GM21447 (cell line): ENCODE data around the gene ACHE.
"Not testable (repeated sequence)": the region's sequence is repeated elsewhere in the genome, so short reads cannot be mapped to it uniquely, and the experiment has no call there.

Source experiments
- ATAC-seq: cut with Tn5 transposase; IDR thresholded peaks from one replicate; pipeline ENCODE4 v1.9.1; 2021; ENCODE audit not compliant: unreplicated experiment

The ACHE gene

DNA sequence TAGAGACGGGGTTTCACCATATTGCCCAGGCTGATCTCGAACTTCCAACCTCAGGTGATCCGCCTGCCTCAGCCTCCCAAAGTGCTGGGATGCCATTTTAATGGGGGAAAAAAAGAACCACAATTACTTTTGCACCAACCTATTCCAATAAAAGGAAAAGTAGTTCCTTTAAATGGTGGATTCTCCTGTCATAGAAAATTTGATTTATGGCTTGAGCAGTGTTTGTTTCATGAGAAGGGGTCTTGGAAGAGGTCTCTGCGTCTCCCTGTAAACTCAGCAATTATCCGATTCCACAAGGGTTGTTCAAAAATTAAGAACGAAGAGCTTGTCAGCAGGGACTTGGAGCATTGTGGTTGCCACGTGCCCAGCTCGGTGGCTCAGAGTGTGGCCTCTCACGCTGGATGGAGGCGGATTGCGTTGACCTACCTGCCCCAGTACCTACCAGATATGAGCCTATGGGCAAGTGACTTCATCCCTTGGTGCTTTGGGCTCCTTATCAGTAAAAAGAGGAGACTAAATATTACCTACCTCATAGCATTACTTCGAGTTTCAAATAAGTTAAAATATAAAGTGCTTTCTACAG, 31.3 kb downstream of the ACHE start:
- ATAC-seq, result no peak

DNA sequence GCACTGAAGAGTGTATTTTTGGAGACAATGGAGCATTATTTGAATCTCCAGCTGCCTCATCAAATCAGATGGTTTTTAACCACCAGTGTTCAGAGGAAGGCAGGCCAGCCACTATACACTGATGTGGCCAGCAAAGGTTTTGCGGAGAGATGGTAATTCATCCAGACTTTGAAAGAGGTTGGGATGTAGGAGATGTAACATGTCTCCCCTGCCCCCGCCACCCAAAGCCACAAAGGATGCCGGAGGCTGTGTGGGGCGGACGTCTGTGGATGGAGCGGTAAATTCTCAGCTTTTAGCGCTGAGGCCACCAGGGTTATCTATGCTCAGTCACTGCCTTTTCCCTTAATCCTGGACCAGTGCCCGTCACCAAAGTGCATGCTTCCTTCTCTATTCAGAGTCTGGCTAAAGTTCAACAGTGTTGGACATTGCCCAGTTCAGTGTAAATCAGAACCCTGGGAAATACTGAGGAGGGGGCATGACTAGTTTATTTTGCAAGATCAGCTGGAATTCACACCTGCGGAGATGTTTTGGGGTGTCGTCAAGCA, 32.2 kb downstream of the ACHE start:
- no peak for ATAC-seq

GRCh38 chr7:100861616-100861985, 34.1 kb downstream of the ACHE start:
- no peak for ATAC-seq

- ATAC-seq, result no peak
These were observed 34.7 kb downstream of the ACHE start for GRCh38 chr7:100860702-100861615.

DNA sequence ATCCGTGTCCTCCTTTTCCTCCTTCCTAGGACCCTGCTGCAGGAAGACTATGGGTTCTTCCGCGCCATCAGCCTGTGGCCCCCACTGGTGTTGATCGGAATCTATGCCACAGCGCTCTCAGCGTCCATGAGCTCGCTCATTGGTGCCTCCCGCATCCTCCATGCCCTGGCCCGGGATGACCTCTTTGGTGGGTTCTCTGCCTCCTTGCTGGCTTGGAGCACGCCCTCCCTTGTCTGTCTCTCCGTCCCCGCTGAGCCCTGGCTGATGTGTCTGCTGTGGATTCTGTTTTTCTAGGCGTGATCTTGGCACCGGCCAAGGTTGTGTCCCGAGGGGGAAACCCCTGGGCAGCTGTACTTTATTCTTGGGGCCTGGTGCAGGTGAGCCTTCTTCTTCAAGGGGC, 35.8 kb downstream of the ACHE start:
- no peak for ATAC-seq

- ATAC-seq, result no peak
These were observed 38.8 kb downstream of the ACHE start for GRCh38 chr7:100856871-100857282.

DNA sequence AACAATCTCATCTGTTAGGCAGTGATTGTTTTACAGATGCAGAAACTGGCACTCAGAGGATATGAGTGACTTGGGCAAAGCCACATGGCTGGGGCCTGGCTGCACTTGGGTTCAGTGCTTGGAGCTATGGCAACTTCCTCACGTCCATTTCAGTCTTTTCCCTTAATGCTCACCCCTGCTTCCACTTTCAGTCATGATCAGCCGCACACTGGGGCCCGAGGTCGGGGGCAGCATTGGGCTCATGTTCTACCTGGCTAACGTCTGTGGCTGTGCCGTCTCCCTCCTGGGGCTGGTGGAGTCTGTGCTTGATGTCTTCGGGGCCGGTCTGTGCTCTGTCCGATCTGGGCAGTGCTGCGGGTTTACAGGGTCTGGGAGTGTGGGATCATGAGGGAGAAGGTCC, 40.2 kb downstream of the ACHE start:
- ATAC-seq, result no peak

DNA sequence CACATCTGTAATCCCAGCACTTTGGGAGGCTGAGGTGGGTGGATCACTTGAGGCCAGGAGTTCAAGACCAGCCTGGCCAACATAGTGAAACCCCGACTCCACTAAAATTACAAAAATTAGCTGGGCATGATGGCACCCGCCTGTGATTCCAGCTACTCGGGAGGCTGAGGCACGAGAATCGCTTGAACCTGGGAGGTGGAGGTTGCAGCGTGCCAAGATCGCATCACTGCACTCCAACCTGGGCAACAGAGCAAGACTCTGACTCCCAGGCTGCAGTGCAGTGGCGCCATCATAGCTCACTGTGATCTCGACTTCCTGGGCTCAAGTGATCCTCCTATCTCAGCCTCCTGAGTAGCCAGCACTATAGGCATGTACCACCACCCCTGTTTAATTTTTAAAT, 40.8 kb downstream of the ACHE start:
- not testable (repeated sequence) for ATAC-seq

DNA sequence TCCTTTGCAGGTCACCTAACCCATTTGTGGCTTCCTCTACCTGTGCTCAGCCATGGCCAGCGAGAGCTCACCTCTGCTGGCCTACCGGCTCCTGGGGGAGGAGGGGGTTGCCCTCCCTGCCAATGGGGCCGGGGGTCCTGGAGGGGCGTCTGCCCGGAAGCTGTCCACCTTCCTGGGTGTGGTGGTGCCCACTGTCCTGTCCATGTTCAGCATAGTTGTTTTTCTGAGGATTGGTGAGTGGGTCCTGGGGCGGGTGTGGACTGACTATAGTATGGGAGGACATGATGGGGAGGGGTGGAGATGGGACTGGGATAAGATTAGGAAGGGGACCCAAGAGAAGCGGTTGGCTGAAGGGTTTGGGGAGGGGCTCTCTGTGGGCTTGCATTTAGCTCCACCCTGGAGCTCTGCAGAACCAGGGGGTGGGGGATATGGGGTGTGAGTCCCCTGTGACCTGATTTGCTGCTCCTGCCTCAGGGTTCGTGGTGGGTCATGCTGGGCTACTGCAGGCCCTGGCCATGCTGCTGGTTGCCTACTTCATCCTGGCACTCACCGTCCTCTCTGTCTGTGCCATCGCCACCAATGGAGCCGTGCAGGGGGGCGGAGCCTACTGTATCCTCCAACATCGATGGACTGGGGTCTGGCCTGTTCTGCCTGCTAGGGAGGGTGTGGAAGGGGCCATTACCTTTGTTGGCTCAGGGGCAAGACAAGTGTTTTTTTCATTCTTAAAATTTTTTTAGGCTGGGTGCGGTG, 41.4 kb downstream of the ACHE start:
- ATAC-seq, result no peak

DNA sequence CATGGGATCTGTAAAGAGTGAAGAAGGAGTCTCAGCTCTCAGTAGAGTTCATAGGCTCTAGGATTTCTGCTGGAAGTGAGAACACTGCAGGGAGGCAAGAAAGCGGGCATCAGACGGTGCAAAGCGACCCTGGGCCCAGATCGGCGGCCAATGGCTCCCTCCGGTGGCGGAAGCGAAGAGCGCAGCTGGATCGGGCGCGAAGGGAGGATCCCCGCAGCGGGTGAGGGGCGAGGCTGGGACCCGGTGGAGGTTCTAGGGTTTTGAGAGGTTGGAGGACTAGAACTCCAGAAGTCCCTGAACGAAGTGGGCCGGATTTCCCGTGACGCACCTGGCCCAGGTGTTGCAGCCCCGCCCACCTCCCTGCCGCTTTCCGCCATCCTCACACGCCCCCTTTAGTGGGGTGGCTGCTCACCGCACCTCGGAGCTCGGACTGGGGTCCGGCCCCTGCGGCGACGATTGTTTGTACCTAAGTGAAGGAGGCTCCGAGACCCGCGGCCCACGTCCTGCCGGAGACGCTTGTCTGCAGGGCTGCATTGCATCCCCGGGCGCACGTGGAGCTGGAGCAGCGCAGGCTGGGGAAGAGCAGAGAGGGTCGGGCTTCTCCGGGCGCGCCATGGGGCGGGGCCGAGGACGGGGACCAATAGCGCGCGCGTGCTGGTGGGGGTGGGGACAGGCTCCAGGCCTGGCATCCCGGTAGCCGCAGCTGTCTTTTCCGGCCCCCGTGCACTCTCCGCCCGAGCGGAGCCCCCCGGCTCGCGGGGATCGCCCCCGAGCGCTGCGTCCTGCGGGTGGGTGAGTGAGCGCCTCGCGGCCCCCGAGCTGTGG, 43.4 kb downstream of the ACHE start, which contains the start of gene SLC12A9:
SLC12A9 (plus strand) TSS at position 666 of the 825 bp plus-strand sequence. CDS start 1,485 bp downstream, outside the sequence.
- ATAC-seq, result peak; percentile 88

DNA sequence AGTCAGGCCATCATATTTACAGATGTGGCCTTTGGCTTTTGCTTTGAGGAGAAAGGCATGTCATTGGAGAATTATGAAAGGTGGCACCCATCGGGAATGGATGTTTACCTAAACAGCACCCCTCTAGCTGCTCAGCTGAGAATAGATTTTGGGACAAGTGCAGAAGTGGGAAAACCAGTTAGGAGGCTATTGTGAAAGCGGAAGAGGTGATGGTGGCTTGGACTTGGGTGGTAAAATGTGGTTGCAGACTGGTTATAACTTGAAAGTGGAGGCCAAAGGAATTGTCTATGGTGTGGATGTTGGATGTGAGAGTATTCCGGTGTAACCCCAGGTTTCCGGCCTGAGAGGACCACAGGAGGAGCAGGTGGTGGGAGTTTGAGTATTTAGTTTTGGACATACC, 48.3 kb downstream of the ACHE start:
- ATAC-seq, result no peak

- no peak for ATAC-seq
These were observed 55.1 kb downstream of the ACHE start for GRCh38 chr7:100840470-100841100.
